Left renal pelvis (tissue), 4 donors: Measurements from ENCODE around the gene KRTAP5-7. TPM values are rescaled to one million over a fixed set of nuclear protein-coding genes. Genes with fewer than 3 reads are reported as not detected.

Experiments
- DNase-seq, 4 donors: peaks; one replicate each; pipeline ENCODE4 v3.0.0-alpha.2; 2013; ENCODE audit warnings: low read depth in 4 of 4, low spot score in 3 of 4
- polyA plus RNA-seq, 4 donors: library from polyadenylated mRNA; unstranded; fragments of 120-200 nt; gene quantifications; one replicate each; pipeline ENCODE4 v1.2.1, GENCODE V29; 2013; ENCODE audit not compliant: insufficient read length in 4 of 4

Gene KRTAP5-7
- polyA plus RNA-seq, 4 donors = 0.20 TPM; not detected in 3

DNA sequence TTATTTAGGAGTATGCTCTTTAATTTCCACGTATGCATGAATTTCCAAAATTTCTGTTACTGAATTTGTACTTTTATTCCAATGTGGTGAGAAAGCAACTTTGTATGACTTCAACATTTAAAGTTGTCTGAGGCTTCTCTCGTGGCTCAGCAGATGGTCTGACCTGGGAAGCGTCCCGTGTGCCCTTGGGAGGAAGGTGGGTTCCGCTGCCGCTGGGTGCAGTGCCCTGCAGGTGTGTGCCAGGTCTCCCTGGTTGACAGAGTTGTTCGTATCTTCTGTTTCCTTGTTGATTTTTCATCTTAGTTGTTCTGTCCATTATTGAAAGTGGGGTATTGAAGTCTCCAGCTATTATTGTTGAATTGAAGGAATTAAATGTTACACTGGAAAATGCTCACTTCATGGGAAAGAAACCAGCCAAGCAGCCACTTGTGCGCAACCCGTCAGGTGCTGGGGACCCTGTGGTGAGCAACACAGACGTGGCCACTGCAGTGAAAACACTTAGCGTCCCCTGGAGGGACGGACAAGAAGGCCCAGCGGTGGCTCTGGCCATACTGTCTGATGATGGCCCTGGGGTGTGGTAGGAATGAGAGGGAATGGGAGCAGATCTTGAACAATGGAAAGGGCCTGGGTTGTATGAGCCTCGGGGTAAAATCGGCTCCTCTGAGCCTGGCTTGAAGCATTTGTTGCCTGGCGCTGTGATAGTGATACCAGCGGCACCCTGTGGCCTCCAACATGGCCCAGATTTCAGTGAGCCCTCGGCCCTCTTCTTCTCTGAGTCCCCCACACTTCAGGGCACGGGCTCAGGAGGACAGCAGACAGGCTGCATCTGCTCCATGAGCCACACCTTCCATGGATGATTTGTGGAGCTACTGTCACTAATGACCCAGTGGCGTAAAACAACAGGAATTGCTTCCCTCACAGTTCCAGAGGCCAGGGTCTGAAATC lies 31.5 kb upstream of the KRTAP5-7 start:
- no peak for DNase-seq

DNA sequence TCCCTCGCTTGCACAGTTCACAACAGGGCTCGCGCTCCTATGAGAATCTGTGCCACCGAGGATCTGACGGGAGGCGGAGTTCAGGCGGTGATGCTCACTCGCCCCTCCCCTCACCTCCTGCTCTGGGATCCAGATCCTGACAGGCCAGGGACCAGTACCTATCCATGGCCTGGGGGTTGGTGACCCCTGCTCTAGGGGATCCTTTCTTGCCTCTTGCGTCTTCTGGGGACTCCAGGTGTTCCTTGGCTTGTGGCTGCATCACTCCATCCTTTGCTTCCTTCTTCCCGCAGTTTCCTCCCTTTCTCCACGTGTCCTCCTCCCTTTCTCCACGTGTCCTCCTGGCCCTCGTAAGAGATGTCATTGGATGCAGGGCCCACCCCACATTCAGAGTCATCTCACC lies 30.6 kb upstream of the KRTAP5-7 start:
- no peak for DNase-seq

- DNase-seq = no peak
These were observed 29.0 kb upstream of the KRTAP5-7 start for GRCh38 chr11:71498091-71498490.

DNA sequence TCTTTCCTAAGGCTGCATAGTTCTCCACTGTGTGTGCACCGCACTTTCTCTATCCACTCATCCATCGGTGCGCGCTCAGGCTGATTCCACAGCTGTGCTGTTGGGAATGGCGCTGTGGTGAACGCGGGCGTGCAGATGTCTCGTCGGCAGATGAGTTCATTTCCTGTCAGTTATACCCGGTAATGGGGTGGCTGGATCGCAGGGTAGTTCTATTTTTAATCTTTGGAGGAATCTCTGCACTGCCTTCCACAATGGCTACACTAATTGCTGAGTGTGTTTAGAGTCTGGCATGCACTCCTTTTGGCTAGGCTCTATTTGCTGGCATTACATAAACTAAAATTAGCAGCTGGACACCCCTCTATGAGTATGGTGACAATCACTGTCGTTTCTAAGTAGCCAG lies 27.9 kb upstream of the KRTAP5-7 start:
- no peak for DNase-seq

DNA sequence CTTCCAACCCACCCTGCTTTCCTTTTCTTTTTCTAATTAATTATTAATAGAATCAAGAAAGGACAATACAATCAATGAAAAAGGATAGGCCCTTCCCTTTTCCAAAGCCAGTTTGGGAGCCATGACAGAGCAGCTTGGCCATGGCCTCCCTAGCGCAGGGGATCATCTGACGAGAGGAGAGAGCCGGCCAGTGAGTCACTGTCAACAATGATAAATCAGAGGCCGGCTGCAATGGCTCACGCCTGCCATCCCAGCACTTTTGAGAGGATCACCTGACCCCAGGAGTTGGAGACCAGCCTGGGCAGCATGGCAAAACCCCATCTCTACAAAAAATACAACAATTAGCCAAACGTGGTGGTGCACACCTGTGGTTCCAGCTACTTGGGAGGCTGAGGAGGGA lies 27.5 kb upstream of the KRTAP5-7 start:
- DNase-seq = no peak

- no peak for DNase-seq
These were observed 26.5 kb upstream of the KRTAP5-7 start for GRCh38 chr11:71500601-71501021.

DNA sequence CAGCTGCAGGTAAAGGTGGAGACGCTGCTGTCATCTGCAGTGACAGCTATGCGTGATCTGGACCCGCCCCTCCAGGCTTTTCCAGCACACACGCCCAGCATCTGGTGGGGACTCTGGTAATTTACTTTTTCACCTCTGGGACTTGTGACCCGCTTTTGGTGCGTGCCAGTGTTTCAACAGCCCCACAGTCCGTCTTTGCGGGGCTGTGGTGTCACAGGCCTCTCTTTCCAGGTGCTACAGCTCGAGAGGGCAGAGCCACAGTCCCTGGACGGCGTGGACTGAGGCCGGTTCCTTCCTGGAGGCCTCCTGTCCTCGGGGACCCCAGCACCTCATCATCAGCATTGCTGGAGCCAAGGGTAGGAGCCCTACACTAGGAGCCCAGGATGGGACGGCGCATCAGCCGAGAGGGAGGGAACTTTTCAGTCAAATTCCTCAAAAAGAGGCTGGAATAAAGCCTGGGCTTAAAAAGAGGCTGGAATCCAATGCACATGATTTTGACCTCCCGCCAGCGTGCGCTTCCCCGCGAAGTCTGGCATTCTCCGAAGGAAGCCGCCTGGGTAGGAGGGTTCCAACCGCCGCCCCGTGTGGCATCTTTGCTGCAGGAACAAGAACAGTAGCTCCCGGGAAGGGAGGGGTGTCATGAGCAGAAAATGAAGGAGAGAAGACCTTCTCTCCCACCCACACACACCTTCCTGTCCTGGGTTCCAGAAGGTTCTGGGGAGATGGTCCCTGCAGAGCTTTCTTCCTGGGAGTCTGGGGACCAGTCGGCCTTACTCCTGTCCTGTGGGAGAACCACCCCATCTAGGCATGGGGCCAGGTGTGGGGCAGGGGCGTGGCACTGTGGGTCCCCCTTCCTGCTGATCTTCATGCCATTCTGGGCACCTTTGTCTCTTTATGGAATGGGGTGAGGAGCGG lies 25.7 kb upstream of the KRTAP5-7 start:
- DNase-seq = no peak

GRCh38 chr11:71502026-71502425 lies 25.0 kb upstream of the KRTAP5-7 start:
- no peak for DNase-seq

DNA sequence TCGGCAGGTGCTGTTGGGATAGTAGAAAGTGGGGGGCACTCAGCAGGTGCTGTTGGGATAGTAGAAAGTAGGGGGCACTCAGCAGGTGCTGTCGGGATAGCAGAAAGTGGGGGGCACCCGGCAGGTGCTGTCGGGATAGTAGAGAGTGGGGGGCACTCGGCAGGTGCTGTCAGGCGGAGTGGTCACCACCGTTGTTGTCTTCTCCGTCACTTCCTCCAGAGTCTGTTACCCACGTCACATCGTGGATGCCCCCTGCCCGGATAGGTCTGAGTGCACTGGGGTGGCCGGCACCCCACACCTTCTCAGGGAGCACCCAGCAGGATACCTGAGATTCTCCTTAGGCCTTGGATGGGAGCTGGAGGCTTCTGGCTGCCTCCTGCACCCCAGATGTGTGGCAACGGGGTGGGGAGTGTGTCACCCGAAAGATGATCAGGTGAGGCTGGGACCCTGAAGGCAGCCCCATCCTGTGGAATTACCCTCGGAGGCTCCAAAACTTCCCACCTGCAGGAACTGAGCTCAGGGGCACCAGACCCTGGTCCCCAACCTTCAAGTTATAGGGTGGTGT lies 24.1 kb upstream of the KRTAP5-7 start:
- no peak for DNase-seq

GRCh38 chr11:71504531-71504930 lies 22.5 kb upstream of the KRTAP5-7 start:
- DNase-seq = no peak

DNA sequence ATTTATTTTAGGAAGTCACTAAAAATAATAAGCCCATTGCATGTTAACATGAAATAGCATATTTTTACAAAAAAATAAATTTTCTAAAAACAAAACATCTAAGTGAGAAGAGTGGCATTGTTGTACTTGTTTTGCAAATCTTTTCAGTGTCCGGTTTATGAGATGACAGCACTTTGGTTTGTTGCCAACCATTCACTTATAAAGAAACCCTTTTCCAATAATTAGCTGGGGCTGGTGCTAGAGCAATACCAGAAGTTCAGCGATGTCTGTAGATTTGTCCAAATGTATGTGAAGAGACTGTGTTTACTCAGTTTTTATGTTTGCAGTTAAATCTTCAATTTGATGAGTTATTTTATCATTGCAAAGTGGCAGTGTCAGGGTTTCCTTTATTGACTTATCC lies 22.1 kb upstream of the KRTAP5-7 start:
- DNase-seq = no peak

DNA sequence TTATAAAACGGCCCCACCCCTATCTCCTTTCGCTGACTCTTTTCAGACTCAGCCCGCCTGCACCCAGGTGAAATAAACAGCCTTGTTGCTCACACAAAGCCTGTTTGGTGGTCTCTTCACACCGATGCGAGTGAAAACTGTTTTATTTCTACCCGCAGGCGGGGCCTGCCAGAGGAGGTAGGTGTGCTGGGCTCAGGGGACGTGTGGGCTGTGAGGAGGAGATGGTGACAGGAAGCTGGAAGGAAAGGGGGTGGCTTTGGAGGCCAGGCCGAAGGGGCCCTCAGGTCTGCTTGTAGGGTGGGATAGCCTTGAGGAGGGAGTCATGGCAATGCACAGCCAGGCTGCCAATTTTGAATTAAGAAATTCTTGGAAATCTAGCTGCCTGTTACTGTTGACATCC lies 21.3 kb upstream of the KRTAP5-7 start:
- DNase-seq = no peak

- no peak for DNase-seq
These were observed 20.0 kb upstream of the KRTAP5-7 start for GRCh38 chr11:71507102-71507501.

DNA sequence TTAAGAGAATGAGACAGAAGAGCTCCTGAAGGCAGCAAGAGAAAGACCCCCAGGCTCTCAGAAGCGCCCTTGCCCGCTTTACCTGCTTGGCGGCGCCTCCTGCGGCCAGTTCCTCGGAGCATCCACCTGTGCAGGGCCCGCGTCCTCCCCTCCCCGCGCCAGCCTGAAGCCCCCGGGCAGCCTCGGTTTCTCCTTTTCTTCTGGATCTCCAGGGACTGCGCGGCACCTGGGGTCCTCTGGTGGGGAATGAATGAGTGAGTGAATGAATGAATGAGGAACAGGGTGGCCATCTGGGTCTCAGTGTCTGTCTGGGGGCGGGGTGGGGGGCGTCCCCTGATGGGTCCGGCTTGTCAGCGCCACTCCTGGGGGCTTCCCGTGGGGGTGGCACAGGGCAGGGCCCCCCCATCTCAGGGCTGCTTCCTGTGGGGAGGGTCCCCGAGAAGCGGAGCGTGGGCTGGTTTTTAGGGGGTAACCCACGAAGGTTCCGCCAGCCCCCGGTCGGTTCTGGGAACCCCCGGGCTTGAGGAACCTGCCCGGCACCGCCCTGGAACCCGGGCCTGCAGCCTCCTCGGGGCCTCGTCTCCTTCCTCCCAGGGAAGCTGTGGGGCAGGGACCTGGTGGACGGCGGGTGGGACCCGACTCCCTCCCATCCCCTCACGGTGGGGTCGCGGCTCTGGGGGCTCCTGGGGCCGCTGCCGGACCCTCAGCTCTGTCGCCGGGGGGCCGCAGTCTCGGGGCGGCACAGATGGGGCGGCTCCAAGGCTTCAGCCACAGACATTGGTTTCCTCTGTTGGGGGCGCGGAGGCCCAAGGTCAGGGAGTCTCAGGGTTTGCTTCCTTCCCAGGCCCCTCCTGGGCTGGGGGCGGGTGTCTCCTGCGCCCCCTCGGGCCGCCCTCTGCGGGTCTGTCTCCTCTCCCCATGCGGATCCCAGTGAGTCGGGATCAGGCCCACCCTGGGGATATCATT lies 8.3 kb upstream of the KRTAP5-7 start:
- DNase-seq = no peak

GRCh38 chr11:71519546-71519945 lies 7.5 kb upstream of the KRTAP5-7 start:
- DNase-seq = no peak

- DNase-seq = no peak
These were observed 1.7 kb upstream of the KRTAP5-7 start for GRCh38 chr11:71525188-71525937.

DNA sequence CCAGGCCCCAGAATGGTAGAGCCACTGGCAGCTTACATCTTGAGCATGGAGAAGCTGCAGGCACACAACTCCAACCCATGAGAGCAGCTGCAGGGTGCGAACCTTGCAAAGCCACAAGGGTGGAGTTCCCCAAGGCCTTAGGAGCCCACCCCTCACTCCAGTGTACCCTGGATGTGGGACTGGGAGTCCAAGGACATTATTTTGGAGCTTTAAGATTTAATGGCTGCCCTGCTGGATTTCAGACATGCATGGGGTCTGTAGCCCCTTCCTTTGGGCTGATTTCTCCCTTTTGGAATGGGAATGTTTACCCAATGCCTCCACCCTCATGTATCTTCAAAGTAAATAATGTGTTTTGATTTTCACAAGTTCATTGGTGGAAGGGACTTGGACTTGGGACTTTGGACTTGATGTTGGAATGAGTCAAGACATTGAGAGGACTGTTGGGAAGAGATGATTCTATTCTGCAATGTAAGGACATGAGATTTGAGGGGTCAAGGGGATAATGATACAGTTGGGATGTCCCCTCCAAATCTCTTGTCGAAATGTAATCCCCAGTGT lies 1.1 kb upstream of the KRTAP5-7 start:
- DNase-seq = no peak

- no peak for DNase-seq
These were observed 626 bp downstream of the KRTAP5-7 start for GRCh38 chr11:71527576-71528210.
